ENCODE data around the gene COL12A1.

DNA sequence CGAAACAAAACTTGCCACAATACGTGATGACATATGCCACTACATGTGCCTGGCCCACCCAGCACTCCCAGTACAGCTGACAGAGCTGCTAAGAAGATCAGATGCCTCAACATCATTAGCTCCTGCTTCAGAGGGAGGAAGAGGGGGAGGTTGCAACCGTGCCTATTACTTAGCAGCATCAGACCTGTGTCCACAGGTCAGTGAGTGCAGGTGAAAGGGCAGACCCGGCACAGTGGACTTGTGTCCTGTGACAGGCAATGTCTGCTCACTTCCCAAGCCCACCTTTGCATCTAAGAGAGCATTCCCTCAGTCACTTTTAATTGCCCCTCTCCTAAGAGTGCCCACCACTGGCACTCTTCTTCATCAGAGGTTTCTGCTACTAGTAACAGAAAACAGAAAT lies 9.4 kb upstream of the COL12A1 start:
- TF ChIP-seq POLR2A (IDR thresholded peaks at IDR 0.05): no peak
- TF ChIP-seq, protein P1, sequence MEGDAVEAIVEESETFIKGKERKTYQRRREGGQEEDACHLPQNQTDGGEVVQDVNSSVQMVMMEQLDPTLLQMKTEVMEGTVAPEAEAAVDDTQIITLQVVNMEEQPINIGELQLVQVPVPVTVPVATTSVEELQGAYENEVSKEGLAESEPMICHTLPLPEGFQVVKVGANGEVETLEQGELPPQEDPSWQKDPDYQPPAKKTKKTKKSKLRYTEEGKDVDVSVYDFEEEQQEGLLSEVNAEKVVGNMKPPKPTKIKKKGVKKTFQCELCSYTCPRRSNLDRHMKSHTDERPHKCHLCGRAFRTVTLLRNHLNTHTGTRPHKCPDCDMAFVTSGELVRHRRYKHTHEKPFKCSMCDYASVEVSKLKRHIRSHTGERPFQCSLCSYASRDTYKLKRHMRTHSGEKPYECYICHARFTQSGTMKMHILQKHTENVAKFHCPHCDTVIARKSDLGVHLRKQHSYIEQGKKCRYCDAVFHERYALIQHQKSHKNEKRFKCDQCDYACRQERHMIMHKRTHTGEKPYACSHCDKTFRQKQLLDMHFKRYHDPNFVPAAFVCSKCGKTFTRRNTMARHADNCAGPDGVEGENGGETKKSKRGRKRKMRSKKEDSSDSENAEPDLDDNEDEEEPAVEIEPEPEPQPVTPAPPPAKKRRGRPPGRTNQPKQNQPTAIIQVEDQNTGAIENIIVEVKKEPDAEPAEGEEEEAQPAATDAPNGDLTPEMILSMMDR (IDR thresholded peaks at IDR 0.05): no peak
